Osteoblast (primary cell): ENCODE measurements around the gene RFX4. TPM values are rescaled to one million over a fixed set of nuclear protein-coding genes. Genes with fewer than 3 reads are reported as not detected.
"Not testable (repeated sequence)": the region's sequence is repeated elsewhere in the genome, so short reads cannot be mapped to it uniquely, and the experiment has no call there.

Source experiments
- DNase-seq: peaks from one replicate; pipeline ENCODE4 v3.0.0; 2011; ENCODE audit warnings: low spot score, mixed read lengths; ENCODE audit not compliant: insufficient read length; ENCODE audit errors: missing footprints
- H2AFZ ChIP-seq: 2 replicates; pipeline ENCODE4 v1.6.0; 2011; ENCODE audit warnings: mild to moderate bottlenecking, low read length
- H3K27ac ChIP-seq: 2 replicates; pipeline ENCODE4 v1.5.1; 2011; ENCODE audit warnings: mild to moderate bottlenecking, low read depth, low read length, moderate library complexity
- H3K27me3 ChIP-seq: 2 replicates; pipeline ENCODE4 v1.6.0; 2012; ENCODE audit warnings: mild to moderate bottlenecking, control low read depth, inconsistent platforms, low read length, moderate library complexity; ENCODE audit not compliant: insufficient read depth
- H3K36me3 ChIP-seq: 2 replicates; pipeline ENCODE4 v1.5.1; 2011; ENCODE audit warnings: mild to moderate bottlenecking, low read length, control low read depth, moderate library complexity; ENCODE audit not compliant: insufficient read depth
- H3K4me1 ChIP-seq: 2 replicates; pipeline ENCODE4 v1.5.1; 2011; ENCODE audit warnings: mild to moderate bottlenecking, low read length, control low read depth, moderate library complexity; ENCODE audit not compliant: insufficient read depth
- H3K4me2 ChIP-seq: 2 replicates; pipeline ENCODE4 v1.6.0; 2011; ENCODE audit warnings: mild to moderate bottlenecking, low read length; ENCODE audit not compliant: insufficient read depth
- H3K4me3 ChIP-seq: fragments of 200-600 bp; sonication (generic); 3 replicates; pipeline ENCODE4 v1.5.1; 2012; ENCODE audit warnings: mild to moderate bottlenecking, low read length, inconsistent platforms; ENCODE audit not compliant: insufficient read depth
- H3K79me2 ChIP-seq: 2 replicates; pipeline ENCODE4 v1.6.0; 2012; ENCODE audit warnings: mild to moderate bottlenecking, low read length, control low read depth, inconsistent platforms; ENCODE audit not compliant: insufficient read depth
- H3K9me3 ChIP-seq: 2 replicates; pipeline ENCODE4 v1.5.1; 2011; ENCODE audit warnings: low read depth, low read length, control low read depth
- H4K20me1 ChIP-seq: 2 replicates; pipeline ENCODE4 v1.6.0; 2012; ENCODE audit warnings: mild to moderate bottlenecking, low read length, control low read depth; ENCODE audit not compliant: insufficient read depth
- CTCF ChIP-seq: IDR thresholded peaks from 2 replicates; pipeline ENCODE4 v1.5.1; 2011; ENCODE audit warnings: mild to moderate bottlenecking, low read depth, low read length, moderate library complexity; ENCODE audit errors: extremely low read depth
- total RNA-seq: library from RNA; depleted of rRNA; stranded (reverse); fragments of >200 nt; gene quantifications from 2 replicates; pipeline ENCODE4 v1.2.3, GENCODE V29; 2012

Gene RFX4
- total RNA-seq, 1 donor = not detected

GRCh38 chr12:106690569-106691305, 107.9 kb downstream of the RFX4 start:
- no peak overlapping the region for H3K27ac ChIP-seq
- TF ChIP-seq CTCF = no peak
- no peaks in the 10 kb centered on the region for H3K27me3 ChIP-seq
- H3K79me2 ChIP-seq = no peaks in the 10 kb centered on the region
- H3K9me3 ChIP-seq = no peaks in the 10 kb centered on the region
- DNase-seq = no peak
- no peak overlapping the region for H2AFZ ChIP-seq
- no peaks in the 10 kb centered on the region for H4K20me1 ChIP-seq
- H3K4me1 ChIP-seq = no peaks in the 10 kb centered on the region
- no peak overlapping the region for H3K4me3 ChIP-seq
- H3K36me3 ChIP-seq = no peaks in the 10 kb centered on the region
- H3K4me2 ChIP-seq = no peak overlapping the region

GRCh38 chr12:106692033-106692432, 109.2 kb downstream of the RFX4 start:
- H3K4me3 ChIP-seq, H3K9me3 ChIP-seq, H3K4me2 ChIP-seq, H3K4me1 ChIP-seq, H3K79me2 ChIP-seq, H4K20me1 ChIP-seq, H3K27me3 ChIP-seq, H3K27ac ChIP-seq, H3K36me3 ChIP-seq, DNase-seq, H2AFZ ChIP-seq: not testable (repeated sequence)

- H3K4me1 ChIP-seq = no peaks in the 10 kb centered on the region
- H3K4me2 ChIP-seq = no peak overlapping the region
- no peak overlapping the region for H3K4me3 ChIP-seq
- H3K9me3 ChIP-seq = no peaks in the 10 kb centered on the region
- TF ChIP-seq CTCF = no peak
- H2AFZ ChIP-seq = no peak overlapping the region
- no peak overlapping the region for H3K27ac ChIP-seq
- no peak for DNase-seq
- H4K20me1 ChIP-seq = no peaks in the 10 kb centered on the region
- H3K36me3 ChIP-seq = no peaks in the 10 kb centered on the region
- H3K27me3 ChIP-seq = no peaks in the 10 kb centered on the region
- H3K79me2 ChIP-seq = no peaks in the 10 kb centered on the region
Measured at GRCh38 chr12:106692896-106693820, 110.4 kb downstream of the RFX4 start.

- H3K79me2 ChIP-seq = no peaks in the 10 kb centered on the region
- no peaks in the 10 kb centered on the region for H3K27me3 ChIP-seq
- DNase-seq = no peak
- TF ChIP-seq CTCF = no peak
- no peak overlapping the region for H2AFZ ChIP-seq
- no peaks in the 10 kb centered on the region for H3K4me1 ChIP-seq
- H3K4me2 ChIP-seq = no peak overlapping the region
- no peaks in the 10 kb centered on the region for H4K20me1 ChIP-seq
- no peak overlapping the region for H3K4me3 ChIP-seq
- no peaks in the 10 kb centered on the region for H3K9me3 ChIP-seq
- no peak overlapping the region for H3K27ac ChIP-seq
- no peaks in the 10 kb centered on the region for H3K36me3 ChIP-seq
Measured at GRCh38 chr12:106696071-106696470, 113.3 kb downstream of the RFX4 start.
